Lower lobe of right lung (tissue), 2 donors: ENCODE measurements around the gene LRP5. TPM values are rescaled to one million over a fixed set of nuclear protein-coding genes. Genes with fewer than 3 reads are reported as not detected.
A peak's percentile ranks its signal among the peaks of the same experiment; 100 is the strongest.

Experiments used
- ATAC-seq, 2 donors: fragments of 200-7000 bp; cut with Tn5 transposase; one replicate each; pipeline ENCODE4 v1.9.1; 2020 to 2022; ENCODE audit warnings: mild to moderate bottlenecking in 2 of 2, moderate library complexity in 2 of 2
- DNase-seq: peaks from one replicate; pipeline ENCODE4 v3.0.0-alpha.2; 2020
- H3K27ac ChIP-seq: fragments of 200-600 bp; one replicate; pipeline ENCODE4 v1.8.0; 2022
- H3K27me3 ChIP-seq: fragments of 200-600 bp; one replicate; pipeline ENCODE4 v1.8.0; 2022; ENCODE audit warnings: low read depth
- H3K36me3 ChIP-seq: fragments of 200-600 bp; one replicate; pipeline ENCODE4 v1.8.0; 2022; ENCODE audit warnings: mild to moderate bottlenecking
- H3K4me1 ChIP-seq: fragments of 200-600 bp; one replicate; pipeline ENCODE4 v1.8.0; 2022
- H3K4me3 ChIP-seq: fragments of 200-600 bp; one replicate; pipeline ENCODE4 v1.8.0; 2022; ENCODE audit warnings: mild to moderate bottlenecking
- H3K9me3 ChIP-seq: fragments of 200-600 bp; one replicate; pipeline ENCODE4 v1.8.0; 2022
- intact Hi-C: fragments of 100-400 bp; cut with DNase I; formaldehyde crosslinking; loops from one replicate; pipeline ENCODE4 v1.11.0; 2022
- total RNA-seq: library from RNA; stranded (reverse); fragmentation: NEBNext Ultra II Directional; extraction: Animal tissue kit (Norgen Biotek cat#: 25700); gene quantifications from one replicate; pipeline ENCODE4 v1.2.1, GENCODE V29; 2021
- TF ChIP-seq, protein P1 (sequence below): fragments of 200-600 bp; IDR thresholded peaks from one replicate; pipeline ENCODE4 v1.8.0; 2022; ENCODE audit warnings: antibody characterized with exemption, mild to moderate bottlenecking
- donor health status: DM: no; HTN: yes; CAD: no; lungs with severe emphysema.

The LRP5 gene
- total RNA-seq, 1 donor from 2014 or later = 66.1 TPM

DNA sequence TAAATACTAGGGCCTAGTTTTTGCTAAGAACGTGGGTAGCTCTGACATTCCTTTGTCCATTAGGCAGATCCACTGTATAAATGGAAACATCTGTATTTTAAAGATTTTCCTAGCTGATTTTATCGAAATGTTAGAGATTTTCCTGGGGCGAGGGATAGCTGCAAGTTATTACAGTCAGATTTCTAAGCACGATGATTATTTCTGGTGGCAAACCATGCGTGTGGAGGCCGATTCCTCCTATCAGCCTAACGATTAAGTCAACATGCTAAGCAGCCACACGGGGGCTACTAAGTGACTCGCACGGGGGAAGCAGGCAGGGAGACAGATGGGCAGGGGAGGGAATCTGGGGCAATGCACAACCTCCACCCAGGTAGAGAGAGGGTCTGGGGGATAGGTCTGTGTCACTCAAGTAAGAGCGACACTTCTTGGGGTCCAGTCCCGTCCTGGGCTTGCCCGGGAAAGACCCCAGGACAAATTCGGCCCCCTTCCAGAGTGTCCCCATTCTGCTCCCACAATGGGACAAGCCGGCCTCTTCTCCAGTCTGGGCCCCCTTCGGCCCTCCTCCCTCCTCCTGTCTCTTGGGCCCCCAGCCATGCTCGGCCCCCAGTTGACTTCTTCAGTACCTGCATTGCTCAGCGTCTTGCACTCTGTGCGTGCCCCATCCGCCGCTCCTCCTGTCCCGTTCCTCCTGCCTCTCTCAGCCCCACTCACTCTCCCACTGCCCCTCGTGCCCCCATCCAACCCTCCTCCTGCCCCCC is 41.2 kb upstream of the LRP5 start:
- DNase-seq = peak; percentile 54
- intact Hi-C loops = no loop called here

DNA sequence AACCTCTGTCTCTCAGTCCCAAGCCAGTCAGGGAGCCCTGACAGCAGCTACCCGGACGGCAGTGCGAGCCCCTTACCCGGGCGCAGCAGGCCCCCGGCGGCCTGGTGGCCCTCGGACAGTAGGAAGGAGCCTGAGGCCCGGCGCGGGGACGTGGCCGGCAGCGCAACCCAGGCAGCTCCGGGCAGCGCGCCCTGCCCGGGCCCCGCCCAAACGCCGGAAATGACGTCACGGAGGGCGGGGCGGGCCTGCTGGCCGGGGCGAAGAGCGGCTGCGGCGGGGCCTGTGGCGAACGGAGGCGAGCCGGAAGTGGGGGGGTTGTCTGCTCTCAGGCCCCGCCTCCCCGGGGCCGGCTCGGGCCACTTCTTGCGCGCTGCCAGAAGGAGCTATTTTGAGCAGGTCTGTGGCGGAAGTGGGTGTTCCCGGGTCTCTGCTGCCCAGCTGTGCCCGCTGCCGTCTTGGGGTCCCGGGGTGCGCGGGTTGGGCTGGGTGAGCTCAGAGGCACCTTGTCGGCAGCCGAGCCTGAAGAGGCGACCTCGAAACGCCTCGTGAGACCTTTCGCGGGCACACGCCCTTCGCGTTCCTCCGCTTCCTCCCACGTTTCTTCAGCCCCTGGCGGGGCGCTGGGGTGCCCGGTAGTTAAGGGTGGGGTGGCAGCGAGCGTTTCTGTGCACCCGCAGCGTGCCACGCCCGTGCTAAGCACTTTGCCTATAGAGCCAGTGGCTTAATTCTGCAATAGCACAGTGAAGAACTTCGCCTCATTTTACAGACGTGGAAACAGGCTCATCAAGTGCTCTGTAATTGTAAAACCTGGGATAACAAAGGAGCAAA is 40.4 kb upstream of the LRP5 start, which contains the start of gene C11orf24:
Gene C11orf24 (minus strand): TSS at position 193 of the 828 bp plus-strand sequence. CDS start 8,206 bp downstream, outside the sequence.
- intact Hi-C loops = no loop called here
- Histone ChIP-seq H3K27ac (peak within 1 kb of the TSS; percentile 97), H3K27me3 (no peaks in the 10 kb centered on the region), H3K9me3 (no peaks in the 10 kb centered on the region), H3K36me3 (peaks cover 11% of the 10 kb centered on the region), H3K4me1 (peaks cover 31% of the 10 kb centered on the region), H3K4me3 (peak within 1 kb of the TSS; percentile 82)
- ATAC-seq (peak; percentile 98), DNase-seq (peak; percentile 96)
- TF ChIP-seq, protein P1, sequence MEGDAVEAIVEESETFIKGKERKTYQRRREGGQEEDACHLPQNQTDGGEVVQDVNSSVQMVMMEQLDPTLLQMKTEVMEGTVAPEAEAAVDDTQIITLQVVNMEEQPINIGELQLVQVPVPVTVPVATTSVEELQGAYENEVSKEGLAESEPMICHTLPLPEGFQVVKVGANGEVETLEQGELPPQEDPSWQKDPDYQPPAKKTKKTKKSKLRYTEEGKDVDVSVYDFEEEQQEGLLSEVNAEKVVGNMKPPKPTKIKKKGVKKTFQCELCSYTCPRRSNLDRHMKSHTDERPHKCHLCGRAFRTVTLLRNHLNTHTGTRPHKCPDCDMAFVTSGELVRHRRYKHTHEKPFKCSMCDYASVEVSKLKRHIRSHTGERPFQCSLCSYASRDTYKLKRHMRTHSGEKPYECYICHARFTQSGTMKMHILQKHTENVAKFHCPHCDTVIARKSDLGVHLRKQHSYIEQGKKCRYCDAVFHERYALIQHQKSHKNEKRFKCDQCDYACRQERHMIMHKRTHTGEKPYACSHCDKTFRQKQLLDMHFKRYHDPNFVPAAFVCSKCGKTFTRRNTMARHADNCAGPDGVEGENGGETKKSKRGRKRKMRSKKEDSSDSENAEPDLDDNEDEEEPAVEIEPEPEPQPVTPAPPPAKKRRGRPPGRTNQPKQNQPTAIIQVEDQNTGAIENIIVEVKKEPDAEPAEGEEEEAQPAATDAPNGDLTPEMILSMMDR = no peak

More for the DNA sequence above, 41.2 kb upstream of the LRP5 start:
- Histone ChIP-seq H3K36me3 (peaks cover 19% of the 10 kb centered on the region), H3K27me3 (no peaks in the 10 kb centered on the region), H3K27ac (peak overlapping the region; percentile 97), H3K9me3 (no peaks in the 10 kb centered on the region), H3K4me1 (peaks cover 31% of the 10 kb centered on the region), H3K4me3 (peak overlapping the region; percentile 82)
- peak; percentile 52 to 59 for ATAC-seq
- TF ChIP-seq, protein P1 = peak; percentile 28

DNA sequence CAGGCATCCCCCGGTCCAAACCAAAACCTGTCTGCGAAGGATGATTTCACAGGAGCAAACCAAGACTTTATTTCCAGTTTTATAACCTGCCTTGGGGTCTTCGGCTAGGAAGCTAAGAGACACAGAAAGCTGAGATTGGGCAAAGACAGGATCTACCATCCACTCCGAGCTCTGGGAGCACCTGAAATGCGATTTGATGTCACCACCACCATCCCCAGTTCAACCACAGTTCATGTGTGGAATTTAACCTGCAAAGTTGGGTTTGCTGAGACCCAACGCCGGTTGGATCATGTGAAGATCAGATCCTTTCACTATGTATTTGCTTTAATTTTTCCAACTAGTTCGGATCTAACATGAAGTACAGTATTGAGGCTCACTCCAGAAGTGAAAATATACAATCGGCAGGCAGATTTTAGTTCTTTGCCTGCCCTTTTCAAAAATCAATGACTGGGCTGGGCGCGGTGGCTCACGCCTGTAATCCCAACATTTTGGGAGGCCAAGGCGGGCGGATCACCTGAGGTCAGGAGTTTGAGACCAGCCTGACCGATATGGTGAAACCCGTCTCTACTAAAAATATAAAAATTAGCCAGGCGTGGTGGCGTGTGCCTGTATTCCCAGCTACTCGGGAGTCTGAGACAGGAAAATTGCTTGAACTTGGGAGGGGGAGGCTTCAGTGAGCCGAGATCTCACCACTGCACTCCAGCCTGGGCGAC is 39.2 kb upstream of the LRP5 start:
- H3K36me3 ChIP-seq = no peaks in the 10 kb centered on the region
- peaks cover 31% of the 10 kb centered on the region for H3K4me1 ChIP-seq
- TF ChIP-seq, protein P1 = no peak
- intact Hi-C loops = no loop called here
- peak overlapping the region; percentile 97 for H3K27ac ChIP-seq
- peak overlapping the region; percentile 82 for H3K4me3 ChIP-seq
- no peaks in the 10 kb centered on the region for H3K27me3 ChIP-seq
- H3K9me3 ChIP-seq = no peaks in the 10 kb centered on the region
- ATAC-seq = no peak
- no peak for DNase-seq

DNA sequence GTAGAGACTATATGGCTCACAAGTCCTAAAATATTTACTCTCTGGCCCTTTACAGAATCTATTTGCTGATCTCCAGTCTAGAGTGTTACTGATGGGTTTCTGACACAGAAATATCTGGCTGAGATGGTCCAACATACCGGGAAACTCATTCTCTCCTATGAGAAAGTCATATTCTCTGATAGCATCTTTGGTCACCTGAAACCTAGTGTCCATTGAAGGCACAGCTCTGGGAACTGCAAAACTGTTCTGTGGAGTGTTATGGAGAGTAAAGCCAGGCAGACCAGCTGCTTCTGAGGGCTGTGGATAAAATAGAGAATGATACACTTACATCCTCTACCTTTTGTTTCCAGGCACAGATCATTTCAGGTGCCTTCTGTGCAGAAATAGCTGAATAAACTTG is 38.1 kb upstream of the LRP5 start:
- no peak for ATAC-seq
- peaks cover 31% of the 10 kb centered on the region for H3K4me1 ChIP-seq
- TF ChIP-seq, protein P1 = no peak
- no peaks in the 10 kb centered on the region for H3K9me3 ChIP-seq
- no peaks in the 10 kb centered on the region for H3K36me3 ChIP-seq
- intact Hi-C loops = no loop called here
- H3K27ac ChIP-seq = no peak overlapping the region
- H3K4me3 ChIP-seq = no peak overlapping the region
- DNase-seq = no peak
- no peaks in the 10 kb centered on the region for H3K27me3 ChIP-seq
